22Rv1 (cell line): Measurements from ENCODE around the gene TTC7B.

ENCODE experiments used
- CTCF ChIP-seq: fragments of 450-650 bp; IDR thresholded peaks from 2 replicates; pipeline ENCODE4 v1.5.1; 2017; ENCODE audit warnings: mild to moderate bottlenecking
- ZFX ChIP-seq: fragments of 450-650 bp; IDR thresholded peaks from 2 replicates; pipeline ENCODE4 v1.6.1; 2017; ENCODE audit warnings: antibody characterized with exemption, borderline replicate concordance

- TF ChIP-seq CTCF (no peak), ZFX (no peak)
Measured at GRCh38 chr14:90578283-90578985, 237.8 kb downstream of the TTC7B start.
